ENCODE measurements around the gene KCNJ5.

KCNJ5 gene

DNA sequence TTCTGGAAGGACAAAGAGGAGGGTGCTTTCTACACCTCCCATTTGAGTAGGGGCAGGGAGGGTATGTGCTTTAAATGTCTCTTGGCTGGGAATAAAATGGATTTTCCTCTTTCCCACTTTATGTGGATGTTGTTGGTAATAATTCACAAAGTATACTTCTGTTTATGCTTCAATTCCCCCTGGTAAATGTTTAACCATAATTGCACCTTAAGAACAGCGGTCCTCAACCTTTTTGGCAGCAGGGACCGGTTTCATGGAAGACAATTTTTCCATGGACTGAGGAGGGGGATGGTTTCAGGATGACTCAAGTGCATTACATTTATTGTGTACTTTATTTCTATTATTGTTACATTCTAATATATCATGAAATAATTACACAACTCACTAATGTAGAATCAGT, 55.5 kb downstream of the KCNJ5 start:
- no peaks in the 10 kb centered on the region for H3K36me3 ChIP-seq (ENCODE audit: insufficient read depth, low read length)
- no peaks in the 10 kb centered on the region for H3K4me1 ChIP-seq (ENCODE audit: insufficient read depth, low read length, severe bottlenecking)
- H3K9ac ChIP-seq (ENCODE audit: low read length): no peak overlapping the region
- no peaks in the 10 kb centered on the region for H3K9me2 ChIP-seq (ENCODE audit: low read depth, low read length)
- H3K27ac ChIP-seq (ENCODE audit: low read depth, low read length, poor library complexity, severe bottlenecking): no peak overlapping the region
- no peaks in the 10 kb centered on the region for H3K27me3 ChIP-seq (ENCODE audit: insufficient read depth, low read length)
- no peaks in the 10 kb centered on the region for H3K9me3 ChIP-seq (ENCODE audit: low read length)
- no peak overlapping the region for H3K4me2 ChIP-seq (ENCODE audit: low read length)
- H4K20me1 ChIP-seq (ENCODE audit: insufficient read depth, low read length): no peaks in the 10 kb centered on the region
- no peak for TF ChIP-seq EZH2 (IDR thresholded peaks at IDR 0.05; ENCODE audit: borderline replicate concordance, low read length)
- TF ChIP-seq, protein P1, sequence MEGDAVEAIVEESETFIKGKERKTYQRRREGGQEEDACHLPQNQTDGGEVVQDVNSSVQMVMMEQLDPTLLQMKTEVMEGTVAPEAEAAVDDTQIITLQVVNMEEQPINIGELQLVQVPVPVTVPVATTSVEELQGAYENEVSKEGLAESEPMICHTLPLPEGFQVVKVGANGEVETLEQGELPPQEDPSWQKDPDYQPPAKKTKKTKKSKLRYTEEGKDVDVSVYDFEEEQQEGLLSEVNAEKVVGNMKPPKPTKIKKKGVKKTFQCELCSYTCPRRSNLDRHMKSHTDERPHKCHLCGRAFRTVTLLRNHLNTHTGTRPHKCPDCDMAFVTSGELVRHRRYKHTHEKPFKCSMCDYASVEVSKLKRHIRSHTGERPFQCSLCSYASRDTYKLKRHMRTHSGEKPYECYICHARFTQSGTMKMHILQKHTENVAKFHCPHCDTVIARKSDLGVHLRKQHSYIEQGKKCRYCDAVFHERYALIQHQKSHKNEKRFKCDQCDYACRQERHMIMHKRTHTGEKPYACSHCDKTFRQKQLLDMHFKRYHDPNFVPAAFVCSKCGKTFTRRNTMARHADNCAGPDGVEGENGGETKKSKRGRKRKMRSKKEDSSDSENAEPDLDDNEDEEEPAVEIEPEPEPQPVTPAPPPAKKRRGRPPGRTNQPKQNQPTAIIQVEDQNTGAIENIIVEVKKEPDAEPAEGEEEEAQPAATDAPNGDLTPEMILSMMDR (IDR thresholded peaks at IDR 0.05; ENCODE audit: low read length): no peak
- H3K79me2 ChIP-seq (ENCODE audit: insufficient read depth, low read length): no peaks in the 10 kb centered on the region
- H2AFZ ChIP-seq (ENCODE audit: low read length): no peak overlapping the region
- H3F3A ChIP-seq (ENCODE audit: insufficient read depth, low read length): no peaks in the 10 kb centered on the region
- no peak overlapping the region for H3K4me3 ChIP-seq (ENCODE audit: low read depth, low read length, poor library complexity, severe bottlenecking)

- Histone ChIP-seq H4K20me1 (ENCODE audit: insufficient read depth, low read length) (no peaks in the 10 kb centered on the region), H3K79me2 (ENCODE audit: insufficient read depth, low read length) (no peaks in the 10 kb centered on the region), H3K36me3 (ENCODE audit: insufficient read depth, low read length) (no peaks in the 10 kb centered on the region), H3K9me3 (ENCODE audit: low read length) (no peaks in the 10 kb centered on the region), H3F3A (ENCODE audit: insufficient read depth, low read length) (no peaks in the 10 kb centered on the region), H3K4me2 (ENCODE audit: low read length) (no peak overlapping the region), H3K9ac (ENCODE audit: low read length) (no peak overlapping the region), H3K27me3 (ENCODE audit: insufficient read depth, low read length) (no peaks in the 10 kb centered on the region), H2AFZ (ENCODE audit: low read length) (no peak overlapping the region), H3K9me2 (ENCODE audit: low read depth, low read length) (no peaks in the 10 kb centered on the region), H3K4me1 (ENCODE audit: insufficient read depth, low read length, severe bottlenecking) (no peaks in the 10 kb centered on the region), H3K27ac (ENCODE audit: low read depth, low read length, poor library complexity, severe bottlenecking) (no peak overlapping the region), H3K4me3 (ENCODE audit: low read depth, low read length, poor library complexity, severe bottlenecking) (no peak overlapping the region)
- TF ChIP-seq EZH2 (IDR thresholded peaks at IDR 0.05; ENCODE audit: borderline replicate concordance, low read length): no peak
- TF ChIP-seq, protein P1 (IDR thresholded peaks at IDR 0.05; ENCODE audit: low read length): no peak
Observed at GRCh38 chr11:128947773-128948172, 56.6 kb downstream of the KCNJ5 start.

GRCh38 chr11:128948583-128948982, 57.4 kb downstream of the KCNJ5 start:
- Histone ChIP-seq H3K9me2 (ENCODE audit: low read depth, low read length) (no peaks in the 10 kb centered on the region), H3K36me3 (ENCODE audit: insufficient read depth, low read length) (no peaks in the 10 kb centered on the region), H4K20me1 (ENCODE audit: insufficient read depth, low read length) (no peaks in the 10 kb centered on the region), H3K9ac (ENCODE audit: low read length) (no peak overlapping the region), H2AFZ (ENCODE audit: low read length) (no peak overlapping the region), H3K4me2 (ENCODE audit: low read length) (no peak overlapping the region), H3K27me3 (ENCODE audit: insufficient read depth, low read length) (no peaks in the 10 kb centered on the region), H3K4me3 (ENCODE audit: low read depth, low read length, poor library complexity, severe bottlenecking) (no peak overlapping the region), H3K4me1 (ENCODE audit: insufficient read depth, low read length, severe bottlenecking) (no peaks in the 10 kb centered on the region), H3K9me3 (ENCODE audit: low read length) (no peaks in the 10 kb centered on the region), H3K79me2 (ENCODE audit: insufficient read depth, low read length) (no peaks in the 10 kb centered on the region), H3K27ac (ENCODE audit: low read depth, low read length, poor library complexity, severe bottlenecking) (no peak overlapping the region), H3F3A (ENCODE audit: insufficient read depth, low read length) (no peaks in the 10 kb centered on the region)
- TF ChIP-seq, protein P1 (IDR thresholded peaks at IDR 0.05; ENCODE audit: low read length): no peak
- TF ChIP-seq EZH2 (IDR thresholded peaks at IDR 0.05; ENCODE audit: borderline replicate concordance, low read length): no peak
